Astrocyte of the cerebellum (primary cell): ENCODE measurements around the gene EMP2.

Experiments
- DNase-seq: peaks from one replicate; pipeline ENCODE4 v3.0.0-alpha.2; 2011; ENCODE audit warnings: low read depth
- H3K4me3 ChIP-seq: 2 replicates; pipeline ENCODE4 v1.5.1; 2011; ENCODE audit warnings: mild to moderate bottlenecking, low read depth, low read length, moderate library complexity
- CTCF ChIP-seq: IDR thresholded peaks from 2 replicates; pipeline ENCODE4 v1.5.1; 2012; ENCODE audit warnings: low read length, low read depth, moderate library complexity, mild to moderate bottlenecking; ENCODE audit errors: missing control alignments
- in situ Hi-C: cut with HindIII; loops from 2 replicates; pipeline ENCODE4 v1.10.0; 2017; ENCODE audit warnings: low sequenced_read_pairs

Gene EMP2

GRCh38 chr16:10575506-10576130, 4.8 kb downstream of the EMP2 start:
- no peak overlapping the region for H3K4me3 ChIP-seq
- TF ChIP-seq CTCF = no peak
- no peak for DNase-seq
- in situ Hi-C loops = no loop called here

- no peak for DNase-seq
- no peak overlapping the region for H3K4me3 ChIP-seq
- in situ Hi-C loops = no loop called here
- no peak for TF ChIP-seq CTCF
These were observed 7.8 kb downstream of the EMP2 start for GRCh38 chr16:10572611-10573010.

- DNase-seq = no peak
- no peak overlapping the region for H3K4me3 ChIP-seq
- in situ Hi-C loops = no loop called here
- TF ChIP-seq CTCF = no peak
These were observed 9.0 kb downstream of the EMP2 start for GRCh38 chr16:10571354-10571753.

GRCh38 chr16:10569621-10570020, 10.8 kb downstream of the EMP2 start:
- in situ Hi-C loops = no loop called here
- no peak for DNase-seq
- H3K4me3 ChIP-seq = no peak overlapping the region
- no peak for TF ChIP-seq CTCF

- TF ChIP-seq CTCF = no peak
- H3K4me3 ChIP-seq = no peak overlapping the region
- in situ Hi-C loops = no loop called here
- no peak for DNase-seq
These were observed 13.8 kb downstream of the EMP2 start for GRCh38 chr16:10566613-10567012.

- no peak overlapping the region for H3K4me3 ChIP-seq
- in situ Hi-C loops = no loop called here
- no peak for DNase-seq
- TF ChIP-seq CTCF = no peak
These were observed 15.2 kb downstream of the EMP2 start for GRCh38 chr16:10565167-10565566.
